ENCODE data around the gene RSPO1.
"Not testable (repeated sequence)": the region's sequence is repeated elsewhere in the genome, so short reads cannot be mapped to it uniquely, and the experiment has no call there.

Gene RSPO1

GRCh38 chr1:37634244-37634991 lies at the start of gene RSPO1:
RSPO1 (minus strand) TSS chr1:37634892; CDS start chr1:37629661, 5,231 bp downstream.
- DNase-seq (ENCODE audit: low spot score), result no peak

- not testable (repeated sequence) for DNase-seq (ENCODE audit: low spot score)
Observed at GRCh38 chr1:37684182-37684581, 49.5 kb upstream of the RSPO1 start.

DNA sequence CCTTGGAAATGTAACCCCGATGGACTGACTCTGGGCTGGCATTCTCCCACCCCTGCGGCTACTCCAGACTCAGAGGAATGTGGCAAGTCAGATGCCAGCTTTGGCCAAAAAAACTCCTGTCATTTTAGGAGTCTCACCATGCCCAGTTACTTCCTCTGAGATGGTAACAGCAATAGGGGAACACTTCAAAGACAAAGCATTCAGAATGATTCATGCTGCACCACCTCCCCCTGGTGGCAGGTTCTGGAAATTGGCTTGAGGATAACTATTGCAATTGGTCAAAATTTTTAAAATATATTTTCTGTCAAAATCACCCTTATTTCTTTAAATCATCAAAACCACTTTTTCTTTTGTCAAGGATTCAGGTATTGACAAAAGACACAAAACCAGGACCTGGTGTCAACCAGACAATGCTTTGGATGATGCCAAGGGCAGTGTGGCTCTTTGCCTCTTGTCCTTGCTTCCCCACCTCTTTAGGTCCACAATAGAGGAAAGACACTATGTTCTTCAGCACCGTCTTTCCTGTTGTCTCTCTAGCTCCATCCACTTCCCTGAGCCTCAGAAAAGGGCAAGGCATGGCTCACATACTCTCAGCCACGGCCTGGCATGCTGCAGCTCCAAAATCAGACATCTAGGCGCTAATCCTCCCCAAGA lies 47.8 kb upstream of the RSPO1 start:
- peak; percentile 80 for DNase-seq (ENCODE audit: low spot score)

DNA sequence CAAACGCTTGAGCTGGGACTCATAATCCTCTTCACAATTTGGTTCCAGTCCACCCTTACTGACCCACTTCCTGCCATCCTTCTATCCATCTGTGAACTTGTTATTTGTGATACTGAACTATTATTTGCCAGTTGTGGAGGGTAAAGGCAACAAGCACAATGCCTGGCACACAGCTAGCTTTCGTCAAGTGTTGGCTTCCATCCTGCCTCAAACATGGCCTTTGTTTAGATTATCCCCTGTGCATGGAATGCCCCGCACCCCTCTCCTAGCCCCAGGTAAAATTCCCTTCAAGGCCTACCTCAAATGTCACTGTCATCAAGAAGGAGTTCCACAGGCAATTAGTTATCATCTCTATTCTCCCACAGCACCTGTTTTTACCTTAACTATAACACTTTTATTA lies 46.2 kb upstream of the RSPO1 start:
- no peak for DNase-seq (ENCODE audit: low spot score)

GRCh38 chr1:37677808-37678207 lies 43.1 kb upstream of the RSPO1 start:
- no peak for DNase-seq (ENCODE audit: low spot score)

GRCh38 chr1:37677143-37677439 lies 42.4 kb upstream of the RSPO1 start:
- DNase-seq (ENCODE audit: low spot score), result no peak

DNA sequence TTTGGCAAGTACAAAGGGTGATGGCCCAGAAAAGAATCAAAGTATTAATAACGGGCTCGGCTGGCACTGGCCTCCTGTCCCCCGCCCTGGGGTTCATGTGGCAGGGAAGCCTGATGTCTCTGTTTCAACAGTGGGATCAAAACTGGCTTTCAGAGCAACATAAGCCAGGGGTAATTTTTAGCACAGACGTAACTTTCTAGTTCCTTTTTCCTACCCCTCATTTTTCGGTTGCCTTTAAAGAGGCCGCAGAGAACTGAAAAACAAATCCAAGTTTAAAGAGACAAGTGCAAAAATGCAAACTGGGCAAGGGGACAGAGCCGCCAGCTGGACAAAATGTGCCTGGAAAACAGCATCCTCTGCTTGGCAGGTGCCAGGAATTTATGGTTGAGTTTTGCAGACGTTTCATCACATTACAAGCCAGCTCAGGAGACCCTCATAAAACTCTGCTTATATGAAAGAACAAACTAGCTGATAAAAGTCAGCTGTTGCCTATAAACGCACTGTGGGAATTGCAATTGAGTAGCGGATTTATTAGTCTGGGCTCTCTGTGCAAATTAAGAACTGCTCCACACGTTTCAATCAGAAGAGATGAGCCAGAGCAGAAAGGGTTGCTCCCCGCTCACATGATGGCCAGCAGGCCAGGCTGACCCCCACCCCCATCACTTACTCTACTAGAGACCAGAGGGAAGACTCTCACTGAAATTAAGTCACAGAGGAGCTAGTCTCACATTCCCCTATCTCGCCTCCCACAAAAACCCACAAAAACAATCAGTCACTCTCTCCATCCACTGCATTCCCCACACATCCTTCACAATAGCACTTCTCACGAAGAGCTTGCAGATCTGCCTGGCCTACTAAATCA lies 41.8 kb upstream of the RSPO1 start:
- DNase-seq (ENCODE audit: low spot score), result no peak

GRCh38 chr1:37673920-37674319 lies 39.2 kb upstream of the RSPO1 start:
- no peak for DNase-seq (ENCODE audit: low spot score)

- DNase-seq (ENCODE audit: low spot score), result no peak
Observed at GRCh38 chr1:37672136-37672870, 37.6 kb upstream of the RSPO1 start.

DNA sequence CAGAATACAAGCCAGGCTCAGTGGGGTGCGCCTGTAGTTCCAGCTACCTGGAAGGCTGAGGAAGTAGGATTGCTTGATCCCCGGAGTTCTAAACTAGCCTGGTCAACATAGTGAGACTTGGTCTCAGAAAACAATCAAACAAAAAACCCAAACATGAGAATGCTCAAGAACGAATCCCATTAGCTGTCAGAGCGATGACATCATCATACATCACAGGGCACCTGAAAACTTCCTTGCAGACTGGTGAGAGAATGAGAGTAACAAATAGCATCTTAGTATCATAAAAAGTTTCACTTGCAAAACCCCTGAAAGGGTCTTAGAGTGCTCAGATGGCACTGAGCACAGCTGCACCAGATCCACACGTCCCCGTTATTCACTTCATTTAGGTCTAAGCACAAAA lies 36.6 kb upstream of the RSPO1 start:
- DNase-seq (ENCODE audit: low spot score), result no peak

DNA sequence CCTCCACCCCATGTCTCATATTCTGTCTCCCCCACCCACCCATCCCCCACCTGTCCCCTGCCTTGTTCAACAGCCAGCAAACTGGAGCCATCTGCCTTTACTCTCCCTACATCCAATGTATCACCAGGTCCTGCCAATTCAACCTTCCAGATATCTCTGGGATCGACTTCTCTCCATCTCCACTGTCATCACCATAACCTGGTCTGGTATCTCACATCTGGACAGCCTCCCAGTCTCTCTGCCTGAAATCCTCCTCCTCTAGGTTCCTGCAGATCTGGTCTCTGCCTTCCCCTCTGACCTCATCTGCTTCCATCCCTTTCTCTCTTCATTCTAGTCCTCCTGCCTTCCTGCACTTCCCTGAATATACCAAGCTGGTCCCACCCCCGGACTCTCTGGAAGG lies 35.4 kb upstream of the RSPO1 start:
- no peak for DNase-seq (ENCODE audit: low spot score)

DNA sequence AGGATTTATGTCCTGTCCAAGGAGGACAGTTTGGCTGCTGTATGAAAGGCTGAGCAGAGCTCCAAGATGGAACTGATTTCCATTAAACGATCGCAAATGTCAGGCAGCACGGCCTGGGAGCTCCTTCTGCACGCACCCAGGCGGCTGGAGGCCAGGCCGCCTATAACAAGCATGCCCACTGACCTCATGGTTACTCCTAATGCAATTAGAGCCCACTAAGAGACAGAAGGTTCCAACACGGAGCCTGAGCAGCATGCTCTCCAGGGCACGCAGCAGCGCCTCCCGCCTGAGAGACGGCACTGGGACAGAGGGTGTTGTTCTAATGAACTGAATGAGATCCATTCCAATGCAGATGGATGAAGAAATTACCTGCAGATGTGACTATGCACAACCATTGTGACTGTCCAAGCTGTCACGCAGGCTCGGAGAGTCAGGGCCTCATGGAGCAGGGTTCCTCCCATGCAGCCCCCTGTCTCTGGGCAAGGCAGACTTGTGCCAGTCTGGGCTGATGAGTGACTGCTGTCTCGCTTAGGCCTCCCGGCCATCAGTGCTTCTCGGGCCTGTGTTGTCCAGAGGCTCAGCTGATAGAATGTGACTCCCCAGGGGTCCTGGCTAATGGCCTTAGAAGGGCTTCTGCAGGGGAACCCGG lies 32.5 kb upstream of the RSPO1 start:
- DNase-seq (ENCODE audit: low spot score), result no peak

DNA sequence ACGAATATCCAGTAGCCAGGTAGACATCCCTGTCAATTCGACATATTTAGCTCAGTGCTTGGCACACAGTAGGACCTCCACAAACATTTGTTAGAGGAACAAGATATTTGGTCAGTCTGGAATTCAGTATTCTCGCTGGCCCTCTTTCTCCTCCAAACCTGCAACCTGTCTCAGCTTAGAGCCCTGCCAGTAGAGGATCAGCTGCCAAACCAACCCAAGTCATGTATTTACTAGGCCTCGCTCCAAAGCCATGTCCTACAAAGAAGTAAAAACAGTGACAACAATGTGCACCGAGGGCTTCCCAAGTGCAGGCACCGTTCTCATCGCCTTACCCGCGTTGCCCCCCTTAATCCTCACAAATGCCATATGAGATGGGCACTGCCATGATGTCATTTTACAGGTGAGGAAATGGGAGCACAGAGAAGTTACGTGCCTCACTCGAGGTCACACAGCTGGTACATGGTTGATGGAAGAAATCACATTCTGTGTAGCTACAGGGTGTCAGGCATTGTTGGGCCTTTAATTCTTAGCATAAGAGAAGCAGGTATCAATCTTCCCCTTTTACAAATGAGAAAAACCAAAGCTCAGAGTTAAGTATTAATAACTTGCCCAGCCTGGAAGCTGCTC lies 31.7 kb upstream of the RSPO1 start:
- no peak for DNase-seq (ENCODE audit: low spot score)

DNA sequence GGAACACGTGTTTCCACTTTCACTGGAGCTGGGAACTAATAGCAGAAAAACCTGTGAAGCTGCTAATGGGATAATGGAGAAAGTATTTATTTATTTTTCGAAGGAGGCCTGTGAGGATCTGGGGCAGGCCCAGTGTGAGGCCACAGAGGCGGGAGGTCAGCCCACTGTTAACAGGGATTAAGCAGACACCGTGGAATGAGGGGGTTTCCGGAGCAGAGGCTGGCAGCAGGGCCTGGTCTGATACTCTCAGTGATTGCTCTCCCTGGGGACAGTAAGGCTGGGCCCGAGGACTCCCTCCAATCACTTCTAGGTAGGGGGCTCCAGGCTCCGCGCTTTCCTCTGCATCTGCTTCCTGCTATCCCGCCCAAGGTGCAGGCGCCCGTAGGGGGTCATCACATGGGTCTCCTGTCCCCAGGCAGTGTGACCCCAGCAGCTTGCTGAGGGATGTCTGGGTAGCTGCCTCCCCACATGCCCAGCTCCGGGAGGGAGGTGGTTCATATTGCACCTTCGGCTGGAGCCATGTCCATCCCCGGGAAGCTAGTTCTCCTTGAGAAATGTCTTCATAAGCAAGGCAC lies 28.8 kb upstream of the RSPO1 start:
- DNase-seq (ENCODE audit: low spot score), result no peak

GRCh38 chr1:37662031-37662755 lies 27.5 kb upstream of the RSPO1 start:
- no peak for DNase-seq (ENCODE audit: low spot score)

- no peak for DNase-seq (ENCODE audit: low spot score)
Observed at GRCh38 chr1:37661401-37661800, 26.7 kb upstream of the RSPO1 start.

GRCh38 chr1:37660664-37661063 lies 26.0 kb upstream of the RSPO1 start:
- no peak for DNase-seq (ENCODE audit: low spot score)

DNA sequence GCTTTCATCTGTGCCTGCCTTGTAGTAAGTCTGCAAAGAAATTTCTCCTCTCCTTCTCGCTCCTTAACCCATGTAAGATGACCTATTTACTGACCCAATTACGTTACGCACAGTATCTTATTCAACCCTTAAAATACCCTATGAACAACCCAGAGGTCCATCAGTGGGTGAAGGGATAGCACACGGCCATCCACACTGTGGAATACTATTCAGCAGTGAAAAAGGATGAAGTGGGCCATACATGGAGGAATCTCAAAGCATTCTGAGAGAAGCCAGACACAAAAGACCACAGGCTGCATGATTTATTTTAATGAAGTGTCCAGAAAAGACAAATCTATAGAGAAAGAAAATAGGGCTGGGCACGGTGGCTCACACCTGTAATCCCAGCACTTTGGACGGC lies 23.8 kb upstream of the RSPO1 start:
- no peak for DNase-seq (ENCODE audit: low spot score)

- DNase-seq (ENCODE audit: low spot score), result no peak
Observed at GRCh38 chr1:37657620-37658412, 23.1 kb upstream of the RSPO1 start.

GRCh38 chr1:37656881-37657280 lies 22.2 kb upstream of the RSPO1 start:
- DNase-seq (ENCODE audit: low spot score), result no peak
